Keratinocyte (primary cell): ENCODE results near the gene IFIT3. TPM values are rescaled to one million over a fixed set of nuclear protein-coding genes. Genes with fewer than 3 reads are reported as not detected.

ENCODE experiments used
- DNase-seq: peaks from one replicate; pipeline ENCODE4 v3.0.0-alpha.2; 2011; ENCODE audit warnings: low read depth, missing footprints, low spot score
- FAIRE-seq: peaks from 2 replicates; lab custom pipeline; 2011; peaks lifted over from hg19 to GRCh38; lab: Jason Lieb, UNC
- H2AFZ ChIP-seq: 2 replicates; pipeline ENCODE4 v1.6.0; 2012; ENCODE audit warnings: low read length, control low read depth, inconsistent platforms; ENCODE audit not compliant: control insufficient read depth
- H3K27ac ChIP-seq: 2 replicates; pipeline ENCODE4 v1.5.1; 2011; ENCODE audit warnings: low read length; ENCODE audit not compliant: control insufficient read depth, insufficient read depth
- H3K27me3 ChIP-seq: 3 replicates; pipeline ENCODE4 v1.6.0; 2011; ENCODE audit warnings: low read length; ENCODE audit not compliant: control insufficient read depth, insufficient read depth; ENCODE audit errors: extremely low read depth
- H3K36me3 ChIP-seq, 2 experiments: 2 replicates in 1 of 2; 3 replicates in 1 of 2; pipeline ENCODE4 v1.5.1; 2011; ENCODE audit warnings: low read length in 2 of 2, mild to moderate bottlenecking in 1 of 2; ENCODE audit not compliant: control insufficient read depth in 2 of 2, insufficient read depth in 2 of 2; ENCODE audit errors: extremely low read depth in 1 of 2
- H3K4me1 ChIP-seq: 3 replicates; pipeline ENCODE4 v1.5.1; 2011; ENCODE audit warnings: low read length; ENCODE audit not compliant: control insufficient read depth, insufficient read depth; ENCODE audit errors: extremely low read depth
- H3K4me2 ChIP-seq: 3 replicates; pipeline ENCODE4 v1.6.0; 2011; ENCODE audit warnings: low read depth, low read length; ENCODE audit not compliant: control insufficient read depth, insufficient read depth; ENCODE audit errors: extremely low read depth
- H3K4me3 ChIP-seq, 3 experiments: fragments of 200-600 bp in 1 of 3; sonication (generic) in 1 of 3; 2 replicates in 2 of 3; 3 replicates in 1 of 3; pipeline ENCODE4 v1.5.1; 2011 to 2016; ENCODE audit warnings: low read length in 3 of 3, mild to moderate bottlenecking in 3 of 3, control low read depth in 2 of 3, inconsistent platforms in 1 of 3, low read depth in 1 of 3, mixed read lengths in 1 of 3, mixed run types in 1 of 3, moderate library complexity in 1 of 3; ENCODE audit not compliant: control insufficient read depth in 2 of 3, insufficient read depth in 2 of 3; ENCODE audit errors: extremely low read depth in 1 of 3
- H3K79me2 ChIP-seq: 2 replicates; pipeline ENCODE4 v1.6.0; 2012; ENCODE audit warnings: low read length; ENCODE audit not compliant: control insufficient read depth, insufficient read depth
- H3K9ac ChIP-seq: 3 replicates; pipeline ENCODE4 v1.6.0; 2011; ENCODE audit warnings: low read length; ENCODE audit not compliant: control insufficient read depth, insufficient read depth; ENCODE audit errors: extremely low read depth
- H3K9me1 ChIP-seq: 3 replicates; pipeline ENCODE4 v1.6.0; 2011; ENCODE audit warnings: low read length; ENCODE audit not compliant: control insufficient read depth, insufficient read depth; ENCODE audit errors: extremely low read depth
- H3K9me3 ChIP-seq: 2 replicates; pipeline ENCODE4 v1.5.1; 2012; ENCODE audit warnings: low read depth, low read length; ENCODE audit not compliant: control insufficient read depth
- H4K20me1 ChIP-seq: 3 replicates; pipeline ENCODE4 v1.6.0; 2011; ENCODE audit warnings: low read length; ENCODE audit not compliant: control insufficient read depth, insufficient read depth; ENCODE audit errors: extremely low read depth
- EZH2 ChIP-seq: IDR thresholded peaks from one replicate; pipeline ENCODE4 v1.6.1; 2012; ENCODE audit warnings: inconsistent platforms, mild to moderate bottlenecking, low read length, moderate library complexity
- dilution Hi-C: fragments of 300-500 bp; cut with MboI; formaldehyde crosslinking; loops from one replicate; pipeline ENCODE4 v1.7.0; 2020; ENCODE audit warnings: low sequenced_read_pairs; ENCODE audit not compliant: extremely low pct_ligation_motif_present
- polyA plus RNA-seq, 5 experiments: library from polyadenylated mRNA; depleted of rRNA in 3 of 5; stranded (reverse) in 3 of 5; stranded (forward) in 1 of 5; unstranded in 1 of 5; fragments of >200 nt; gene quantifications; 1 replicate in 1 of 5; 2 replicates in 3 of 5; 3 replicates in 1 of 5; pipeline versions ENCODE4 v1.2.1 to v1.2.3, GENCODE V29; 2011 to 2012; ENCODE audit warnings: missing spikeins in 2 of 5, low read depth in 1 of 5, low replicate concordance in 1 of 5
- TF ChIP-seq, protein P1 (sequence below), 3 experiments: IDR thresholded peaks in 1 of 3; conservative IDR thresholded peaks in 1 of 3; optimal IDR thresholded peaks in 1 of 3; 2 replicates in 2 of 3; 3 replicates in 1 of 3; pipeline versions ENCODE3 to v1.5.1; 2011; ENCODE audit warnings: low read length in 3 of 3, mild to moderate bottlenecking in 3 of 3, moderate library complexity in 2 of 3, control low read depth in 1 of 3, inconsistent platforms in 1 of 3; ENCODE audit not compliant: insufficient read depth in 2 of 3; ENCODE audit errors: extremely low read depth in 1 of 3

The IFIT3 gene
- polyA plus RNA-seq, 1 donor (not counting 4 experiments of a cell fraction or from before 2014, with no cell fraction given) = 42.6 TPM

DNA sequence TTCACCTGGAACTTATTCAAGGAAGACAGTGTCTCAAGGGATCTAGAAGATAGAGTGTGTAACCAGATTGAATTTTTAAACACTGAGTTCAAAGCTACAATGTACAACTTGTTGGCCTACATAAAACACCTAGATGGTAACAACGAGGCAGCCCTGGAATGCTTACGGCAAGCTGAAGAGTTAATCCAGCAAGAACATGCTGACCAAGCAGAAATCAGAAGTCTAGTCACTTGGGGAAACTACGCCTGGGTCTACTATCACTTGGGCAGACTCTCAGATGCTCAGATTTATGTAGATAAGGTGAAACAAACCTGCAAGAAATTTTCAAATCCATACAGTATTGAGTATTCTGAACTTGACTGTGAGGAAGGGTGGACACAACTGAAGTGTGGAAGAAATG, 10.9 kb downstream of the IFIT3 start:
- Histone ChIP-seq H3K79me2 (peaks cover 2% of the 10 kb centered on the region), H4K20me1 (no peaks in the 10 kb centered on the region), H3K9me1 (no peaks in the 10 kb centered on the region), H3K27me3 (no peaks in the 10 kb centered on the region), H3K36me3 (peaks cover 0 to 7% of the 10 kb centered on the region in 2 experiments), H3K4me1 (peaks cover 15% of the 10 kb centered on the region), H2AFZ (no peak overlapping the region), H3K9me3 (no peaks in the 10 kb centered on the region), H3K4me3 (no peak overlapping the region), H3K9ac (no peak overlapping the region), H3K4me2 (no peak overlapping the region), H3K27ac (no peak overlapping the region)
- no peak for FAIRE-seq
- dilution Hi-C loops = no loop called here
- TF ChIP-seq, protein P1, sequence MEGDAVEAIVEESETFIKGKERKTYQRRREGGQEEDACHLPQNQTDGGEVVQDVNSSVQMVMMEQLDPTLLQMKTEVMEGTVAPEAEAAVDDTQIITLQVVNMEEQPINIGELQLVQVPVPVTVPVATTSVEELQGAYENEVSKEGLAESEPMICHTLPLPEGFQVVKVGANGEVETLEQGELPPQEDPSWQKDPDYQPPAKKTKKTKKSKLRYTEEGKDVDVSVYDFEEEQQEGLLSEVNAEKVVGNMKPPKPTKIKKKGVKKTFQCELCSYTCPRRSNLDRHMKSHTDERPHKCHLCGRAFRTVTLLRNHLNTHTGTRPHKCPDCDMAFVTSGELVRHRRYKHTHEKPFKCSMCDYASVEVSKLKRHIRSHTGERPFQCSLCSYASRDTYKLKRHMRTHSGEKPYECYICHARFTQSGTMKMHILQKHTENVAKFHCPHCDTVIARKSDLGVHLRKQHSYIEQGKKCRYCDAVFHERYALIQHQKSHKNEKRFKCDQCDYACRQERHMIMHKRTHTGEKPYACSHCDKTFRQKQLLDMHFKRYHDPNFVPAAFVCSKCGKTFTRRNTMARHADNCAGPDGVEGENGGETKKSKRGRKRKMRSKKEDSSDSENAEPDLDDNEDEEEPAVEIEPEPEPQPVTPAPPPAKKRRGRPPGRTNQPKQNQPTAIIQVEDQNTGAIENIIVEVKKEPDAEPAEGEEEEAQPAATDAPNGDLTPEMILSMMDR (optimal IDR thresholded peaks at IDR 0.05 in 1 of 3, IDR thresholded peaks at IDR 0.05 in 1 of 3, conservative IDR thresholded peaks at IDR 0.05 in 1 of 3; ENCODE audit: extremely low read depth in 1 of 3, insufficient read depth in 2 of 3, low read length in 3 of 3) = no peak
- TF ChIP-seq EZH2 = no peak
- no peak for DNase-seq

DNA sequence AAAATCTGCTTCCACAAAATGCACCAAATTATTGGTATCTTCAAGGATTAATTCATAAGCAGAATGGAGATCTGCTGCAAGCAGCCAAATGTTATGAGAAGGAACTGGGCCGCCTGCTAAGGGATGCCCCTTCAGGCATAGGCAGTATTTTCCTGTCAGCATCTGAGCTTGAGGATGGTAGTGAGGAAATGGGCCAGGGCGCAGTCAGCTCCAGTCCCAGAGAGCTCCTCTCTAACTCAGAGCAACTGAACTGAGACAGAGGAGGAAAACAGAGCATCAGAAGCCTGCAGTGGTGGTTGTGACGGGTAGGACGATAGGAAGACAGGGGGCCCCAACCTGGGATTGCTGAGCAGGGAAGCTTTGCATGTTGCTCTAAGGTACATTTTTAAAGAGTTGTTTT, 12.1 kb downstream of the IFIT3 start:
- Histone ChIP-seq H2AFZ (no peak overlapping the region), H3K9me3 (no peaks in the 10 kb centered on the region), H3K36me3 (peaks cover 0 to 7% of the 10 kb centered on the region in 2 experiments), H3K27me3 (no peaks in the 10 kb centered on the region), H3K4me3 (no peak overlapping the region), H3K27ac (no peak overlapping the region), H3K9ac (no peak overlapping the region), H3K9me1 (no peaks in the 10 kb centered on the region), H3K4me1 (peaks cover 10% of the 10 kb centered on the region), H4K20me1 (no peaks in the 10 kb centered on the region), H3K4me2 (no peak overlapping the region), H3K79me2 (no peaks in the 10 kb centered on the region)
- TF ChIP-seq EZH2 = no peak
- TF ChIP-seq, protein P1 (optimal IDR thresholded peaks at IDR 0.05 in 1 of 3, IDR thresholded peaks at IDR 0.05 in 1 of 3, conservative IDR thresholded peaks at IDR 0.05 in 1 of 3; ENCODE audit: extremely low read depth in 1 of 3, insufficient read depth in 2 of 3, low read length in 3 of 3) = no peak
- FAIRE-seq (no peak), DNase-seq (no peak)
- dilution Hi-C loops = no loop called here
